HG02870 (cell line): ENCODE data around the gene TSR3.

Source experiments
- ATAC-seq: cut with Tn5 transposase; IDR thresholded peaks from one replicate; pipeline ENCODE4 v1.9.1; 2021; ENCODE audit warnings: mild to moderate bottlenecking, moderate library complexity; ENCODE audit not compliant: unreplicated experiment

The TSR3 gene

GRCh38 chr16:1355591-1355990 is 3.9 kb upstream of the TSR3 start:
- ATAC-seq = no peak

- no peak for ATAC-seq
Observed at GRCh38 chr16:1354815-1355540, 3.3 kb upstream of the TSR3 start.

GRCh38 chr16:1351215-1351581 is 480 bp downstream of the TSR3 start:
- no peak for ATAC-seq

GRCh38 chr16:1350691-1351090 is 987 bp downstream of the TSR3 start:
- ATAC-seq = no peak

DNA sequence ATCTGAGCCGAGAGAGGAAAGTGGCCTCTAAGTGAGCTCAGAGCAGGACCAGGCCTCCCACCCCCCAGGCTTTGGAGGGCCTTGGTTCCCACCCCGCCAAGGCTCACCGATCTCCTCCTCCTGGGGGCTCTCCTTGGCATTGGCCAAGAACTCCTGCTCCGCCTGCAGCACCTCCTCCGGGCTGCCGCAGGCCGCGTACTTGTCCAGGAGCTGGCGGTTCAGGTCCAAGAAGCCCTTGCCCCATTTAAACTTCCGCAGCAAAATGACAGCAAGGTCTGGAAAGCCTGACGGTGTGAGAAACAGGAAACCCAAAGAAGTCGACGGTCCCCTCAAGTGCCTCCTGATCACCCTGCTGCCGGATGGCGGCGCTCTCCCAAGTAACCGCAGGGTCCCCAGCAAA is 1.7 kb downstream of the TSR3 start:
- no peak for ATAC-seq

GRCh38 chr16:1349351-1349750 is 2.3 kb downstream of the TSR3 start:
- ATAC-seq = no peak

- no peak for ATAC-seq
Observed at GRCh38 chr16:1348926-1349325, 2.8 kb downstream of the TSR3 start.

DNA sequence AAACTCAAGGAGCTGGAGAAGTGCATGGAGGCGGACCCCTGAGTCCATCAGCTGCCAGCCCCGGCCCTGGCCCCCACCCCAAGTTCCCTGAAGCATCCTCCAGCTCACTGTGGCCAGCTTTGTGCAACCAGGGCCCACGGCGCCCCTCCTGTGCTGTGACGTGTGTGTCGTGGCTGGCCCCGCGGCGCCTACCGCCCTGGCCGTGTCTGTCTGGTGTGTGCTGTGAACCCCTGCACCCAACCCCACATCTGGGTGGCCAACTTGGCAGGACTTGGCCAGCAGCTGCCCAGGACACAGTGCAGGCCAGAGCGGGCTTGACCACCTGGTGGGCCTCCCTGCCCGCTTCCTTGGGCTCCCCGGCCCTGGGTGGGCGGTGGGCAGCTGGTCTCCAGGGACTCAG is 3.2 kb downstream of the TSR3 start:
- ATAC-seq = no peak

DNA sequence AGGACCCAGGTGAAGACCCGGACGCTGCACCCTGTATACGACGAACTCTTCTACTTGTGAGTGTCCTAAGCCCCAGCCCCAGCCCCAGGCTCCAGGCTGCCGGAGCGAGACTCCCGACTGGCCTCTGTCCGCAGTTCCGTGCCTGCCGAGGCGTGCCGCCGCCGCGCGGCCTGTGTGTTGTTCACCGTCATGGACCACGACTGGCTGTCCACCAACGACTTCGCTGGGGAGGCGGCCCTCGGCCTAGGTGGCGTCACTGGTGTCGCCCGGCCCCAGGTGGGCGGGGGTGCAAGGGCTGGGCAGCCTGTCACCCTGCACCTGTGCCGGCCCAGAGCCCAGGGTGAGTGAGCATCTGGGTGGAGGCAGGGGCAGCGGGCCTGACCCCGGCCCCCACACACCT is 3.7 kb downstream of the TSR3 start:
- no peak for ATAC-seq

DNA sequence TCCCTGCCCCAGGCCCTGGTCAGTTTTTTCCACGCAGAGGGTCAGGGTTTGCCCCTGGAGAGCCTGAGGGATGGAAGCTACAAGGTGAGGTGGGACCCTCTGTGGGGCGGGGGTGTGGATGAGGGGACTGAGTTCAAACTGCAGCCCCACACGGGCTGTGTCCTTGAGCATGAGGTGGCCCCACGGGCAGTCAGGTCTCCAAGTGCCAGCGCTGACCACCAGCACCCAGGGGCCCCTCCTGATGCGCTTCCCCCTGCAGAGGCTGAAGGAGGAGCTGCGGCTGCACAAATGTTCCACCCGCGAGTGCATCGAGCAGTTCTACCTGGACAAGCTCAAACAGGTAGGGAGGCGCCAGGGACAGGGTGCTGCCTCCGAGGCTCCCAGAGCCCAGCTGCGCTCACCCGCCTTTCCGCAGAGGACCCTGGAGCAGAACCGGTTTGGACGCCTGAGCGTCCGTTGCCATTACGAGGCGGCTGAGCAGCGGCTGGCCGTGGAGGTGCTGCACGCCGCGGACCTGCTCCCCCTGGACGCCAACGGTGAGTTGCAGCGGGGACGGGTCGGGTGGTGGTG is 4.3 kb downstream of the TSR3 start:
- ATAC-seq = no peak

DNA sequence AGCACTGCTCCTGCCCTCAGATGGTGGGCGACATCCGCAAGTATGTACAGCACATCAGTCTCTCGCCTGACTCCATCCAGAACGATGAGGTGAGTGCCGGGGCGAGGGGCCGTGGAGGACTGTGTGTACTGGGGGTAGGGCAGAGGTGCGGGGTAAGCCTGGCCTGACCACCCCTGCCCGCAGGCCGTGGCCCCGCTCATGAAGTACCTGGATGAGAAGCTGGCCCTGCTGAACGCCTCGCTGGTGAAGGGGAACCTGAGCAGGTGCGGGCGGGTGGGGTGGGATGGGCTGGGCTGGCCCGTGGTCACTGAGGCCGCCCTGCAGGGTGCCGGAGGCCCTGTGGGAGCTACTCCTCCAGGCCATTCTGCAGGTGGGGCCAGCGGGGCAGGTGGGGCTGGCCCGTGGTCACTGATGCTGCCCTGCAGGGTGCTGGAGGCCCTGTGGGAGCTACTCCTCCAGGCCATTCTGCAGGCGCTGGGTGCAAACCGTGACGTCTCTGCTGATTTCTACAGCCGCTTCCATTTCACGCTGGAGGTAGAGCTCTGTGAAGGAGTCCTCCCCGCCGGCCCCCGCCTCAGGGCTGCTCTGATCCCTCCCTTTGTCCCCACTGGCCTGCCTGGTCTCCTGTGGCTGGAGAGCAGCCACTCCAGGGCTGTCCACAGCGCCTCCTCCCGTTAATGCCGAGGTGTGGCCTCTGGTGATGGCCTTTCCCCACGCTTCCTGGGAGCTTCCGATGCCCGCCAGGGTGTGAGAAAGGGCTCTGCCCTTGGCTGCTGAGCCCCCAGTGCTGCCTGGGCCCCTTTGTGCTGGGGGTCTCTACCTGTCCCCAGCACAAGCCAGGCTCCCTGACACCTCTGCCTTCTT is 5.0 kb downstream of the TSR3 start:
- no peak for ATAC-seq

DNA sequence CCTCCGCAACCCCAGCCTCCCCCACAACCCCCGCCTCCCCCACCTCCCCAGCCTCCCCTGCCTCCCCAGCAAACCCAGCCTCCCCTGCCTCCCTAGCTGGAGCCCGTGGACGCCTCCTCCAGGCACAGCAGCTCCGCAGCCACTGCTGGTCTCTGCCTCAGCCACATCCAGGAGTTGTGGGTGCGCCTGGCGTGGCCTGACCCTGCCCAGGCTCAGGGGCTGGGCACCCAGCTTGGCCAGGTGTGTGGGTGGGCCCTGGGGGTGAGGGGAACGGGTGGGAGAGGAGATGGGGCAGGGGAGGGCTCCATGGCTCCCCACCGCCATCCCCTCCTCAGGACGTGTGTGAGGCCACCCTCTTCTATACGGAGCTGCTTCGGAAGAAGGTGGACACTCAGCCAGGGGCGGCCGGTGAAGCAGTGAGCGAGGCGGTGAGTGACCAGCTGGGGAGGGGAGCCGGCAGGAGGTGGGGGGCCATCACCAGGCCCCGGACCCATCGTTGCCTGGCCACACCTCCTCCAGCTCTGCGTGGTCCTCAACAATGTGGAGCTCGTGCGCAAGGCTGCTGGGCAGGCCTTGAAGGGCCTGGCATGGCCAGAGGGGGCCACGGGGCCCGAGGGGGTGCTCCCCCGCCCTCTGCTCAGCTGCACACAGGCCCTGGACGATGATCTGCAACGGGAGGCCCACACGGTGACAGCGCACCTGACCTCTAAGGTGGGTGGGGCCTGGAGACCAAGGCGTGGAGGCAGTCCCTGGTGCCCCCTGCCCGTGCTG is 5.8 kb downstream of the TSR3 start:
- no peak for ATAC-seq

GRCh38 chr16:1345087-1345486 is 6.6 kb downstream of the TSR3 start:
- ATAC-seq = no peak

DNA sequence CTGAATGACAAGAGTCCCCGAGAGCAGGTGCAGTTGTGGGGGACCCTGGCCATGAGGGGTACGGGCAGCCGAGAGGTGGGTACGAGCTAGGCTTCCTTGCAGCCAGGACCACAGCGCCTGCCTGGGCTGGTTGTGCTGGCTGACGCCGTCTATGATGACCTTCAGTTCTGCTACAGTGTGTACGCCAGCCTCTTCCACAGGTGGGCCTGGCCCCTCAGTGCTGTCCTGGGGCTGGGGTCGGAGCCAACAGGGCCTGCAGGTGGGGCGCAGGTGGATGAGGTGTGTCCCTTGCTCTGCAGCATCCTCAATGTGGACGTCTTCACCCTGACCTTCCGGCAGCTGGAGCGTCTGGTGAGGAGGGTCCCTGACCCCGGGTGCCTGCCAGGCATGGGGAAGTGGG is 7.2 kb downstream of the TSR3 start:
- no peak for ATAC-seq

- no peak for ATAC-seq
Observed at GRCh38 chr16:1343428-1344242, 8.0 kb downstream of the TSR3 start.

DNA sequence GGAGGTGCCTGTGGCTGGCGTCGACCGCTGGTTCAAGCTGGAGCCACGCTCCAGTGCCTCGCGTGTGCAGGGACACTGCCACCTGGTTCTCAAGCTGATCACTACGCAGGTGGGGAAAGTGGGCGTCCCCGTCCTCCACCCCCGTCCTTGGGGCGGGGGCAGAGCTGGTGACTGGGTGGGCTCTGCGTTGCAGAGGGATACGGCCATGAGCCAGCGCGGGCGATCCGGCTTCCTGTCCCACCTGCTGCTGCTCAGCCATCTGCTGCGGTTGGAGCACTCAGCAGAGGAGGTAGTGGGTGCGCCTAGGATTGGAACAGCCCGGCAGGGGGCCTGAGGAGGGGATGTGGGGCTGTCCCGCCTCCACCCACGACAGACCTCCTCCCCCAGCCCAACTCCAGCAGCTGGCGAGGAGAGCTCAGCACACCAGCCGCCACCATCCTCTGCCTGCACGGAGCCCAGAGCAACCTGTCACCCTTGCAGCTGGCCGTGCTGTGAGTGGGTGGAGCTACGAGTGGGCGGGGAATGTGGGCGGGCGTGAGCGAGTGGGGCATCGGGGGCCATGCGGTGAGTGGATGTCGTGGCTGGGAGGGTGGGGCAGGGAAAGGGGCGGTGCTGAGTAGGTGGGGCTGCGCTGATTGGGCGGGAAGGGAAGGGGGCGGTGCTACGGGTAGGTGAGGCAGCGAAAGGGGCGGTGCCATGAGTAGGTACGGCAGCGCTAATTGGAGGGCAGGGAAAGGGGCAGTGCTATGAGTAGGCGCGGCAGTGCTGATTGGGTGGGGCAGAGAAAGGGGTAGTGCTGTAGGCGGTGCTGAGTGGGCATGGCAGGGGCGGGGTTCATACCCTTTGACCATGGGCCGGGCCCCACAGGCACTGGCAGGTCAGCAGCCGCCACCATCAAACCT is 8.9 kb downstream of the TSR3 start:
- ATAC-seq = peak; percentile 78

GRCh38 chr16:1341495-1342420 is 9.9 kb downstream of the TSR3 start:
- no peak for ATAC-seq

DNA sequence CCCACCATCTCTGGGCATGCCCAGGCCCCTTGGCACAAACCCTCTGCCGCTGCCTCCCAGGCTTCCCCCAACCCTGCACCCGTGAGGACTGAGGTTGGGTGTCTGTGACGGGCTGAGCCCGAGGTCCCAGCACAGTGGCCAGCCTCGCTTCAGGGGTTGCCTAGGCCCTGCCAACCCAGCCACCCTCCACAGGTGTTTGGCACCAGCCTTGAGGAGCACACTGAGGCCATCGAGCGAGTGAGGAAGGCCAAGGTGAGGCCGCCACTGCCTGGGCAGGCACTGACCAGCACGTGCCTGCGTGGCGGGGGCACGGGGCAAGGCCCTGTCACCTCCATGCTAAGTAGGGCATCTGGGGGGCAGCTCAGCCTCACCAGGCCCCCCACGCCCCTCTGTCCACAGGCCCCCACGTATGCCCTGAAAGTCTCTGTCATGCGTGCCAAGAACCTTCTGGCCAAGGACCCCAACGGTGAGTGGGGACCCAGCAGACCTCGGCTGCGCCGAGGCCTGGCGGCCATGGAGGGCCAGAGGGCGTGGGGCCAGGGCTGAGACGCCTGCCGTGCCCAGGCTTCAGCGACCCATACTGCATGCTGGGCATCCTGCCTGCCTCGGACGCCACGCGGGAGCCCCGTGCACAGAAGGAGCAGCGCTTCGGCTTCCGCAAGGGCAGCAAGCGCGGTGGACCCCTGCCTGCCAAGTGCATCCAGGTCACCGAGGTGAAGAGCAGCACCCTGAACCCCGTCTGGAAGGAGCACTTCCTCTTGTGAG is 10.8 kb downstream of the TSR3 start:
- ATAC-seq = no peak
